ENCODE data around the gene XPOT.

Gene XPOT

GRCh38 chr12:64452559-64453329 lies 48.6 kb downstream of the XPOT start:
- no peak for TF ChIP-seq CTCF (IDR thresholded peaks at IDR 0.05; ENCODE audit: insufficient read depth, low read depth, low read length, missing control alignments)
- peak; percentile 96 for DNase-seq (ENCODE audit: low read depth)
- H3K4me3 ChIP-seq (ENCODE audit: low read length): peak overlapping the region; percentile 88

DNA sequence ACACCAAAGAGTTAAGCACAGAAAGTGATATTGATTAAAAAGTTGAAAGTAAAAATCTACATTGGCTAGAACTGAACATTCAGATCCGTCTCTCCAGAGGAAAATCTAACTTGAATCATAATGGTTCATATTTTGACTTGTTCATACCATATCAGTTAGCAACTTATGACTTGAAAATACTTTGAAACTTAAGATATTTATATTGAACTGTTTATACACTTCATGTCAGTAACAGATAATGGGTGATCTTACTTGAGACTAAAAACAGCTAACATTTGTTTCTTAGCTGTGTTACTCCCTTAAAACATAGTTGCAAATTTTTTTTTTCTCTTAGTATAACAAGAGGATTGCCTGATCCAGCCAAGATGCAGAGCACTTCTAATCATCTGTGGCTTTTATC lies 51.3 kb downstream of the XPOT start:
- DNase-seq (ENCODE audit: low read depth): no peak
- TF ChIP-seq CTCF (IDR thresholded peaks at IDR 0.05; ENCODE audit: insufficient read depth, low read depth, low read length, missing control alignments): no peak
- no peak overlapping the region for H3K4me3 ChIP-seq (ENCODE audit: low read length)

- no peak for DNase-seq (ENCODE audit: low read depth)
- no peak overlapping the region for H3K4me3 ChIP-seq (ENCODE audit: low read length)
- no peak for TF ChIP-seq CTCF (IDR thresholded peaks at IDR 0.05; ENCODE audit: insufficient read depth, low read depth, low read length, missing control alignments)
Observed at GRCh38 chr12:64456119-64456518, 51.9 kb downstream of the XPOT start.

GRCh38 chr12:64457032-64457431 lies 52.8 kb downstream of the XPOT start:
- H3K4me3 ChIP-seq (ENCODE audit: low read length): no peak overlapping the region
- no peak for TF ChIP-seq CTCF (IDR thresholded peaks at IDR 0.05; ENCODE audit: insufficient read depth, low read depth, low read length, missing control alignments)
- DNase-seq (ENCODE audit: low read depth): no peak

GRCh38 chr12:64457466-64457865 lies 53.3 kb downstream of the XPOT start:
- TF ChIP-seq CTCF (IDR thresholded peaks at IDR 0.05; ENCODE audit: insufficient read depth, low read depth, low read length, missing control alignments): no peak
- H3K4me3 ChIP-seq (ENCODE audit: low read length): no peak overlapping the region
- DNase-seq (ENCODE audit: low read depth): no peak

DNA sequence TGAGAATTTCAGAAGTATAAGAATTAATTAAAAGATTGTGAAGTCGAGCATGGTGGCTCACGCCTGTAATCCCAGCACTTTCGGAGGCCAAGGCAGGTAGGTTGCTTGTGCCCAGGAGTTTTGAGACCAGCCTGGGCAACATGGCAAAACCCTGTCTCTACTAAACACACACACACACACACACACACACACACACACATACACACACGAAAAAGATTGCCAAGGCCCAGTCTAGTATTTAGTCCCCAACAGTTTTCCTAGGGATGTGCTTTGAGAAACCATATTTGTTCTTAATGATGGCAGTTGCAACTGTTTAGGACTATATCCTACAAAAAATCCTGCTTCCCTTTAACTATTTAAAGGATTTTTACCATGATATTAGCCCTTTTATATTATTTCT lies 53.7 kb downstream of the XPOT start:
- DNase-seq (ENCODE audit: low read depth): no peak
- H3K4me3 ChIP-seq (ENCODE audit: low read length): no peak overlapping the region
- no peak for TF ChIP-seq CTCF (IDR thresholded peaks at IDR 0.05; ENCODE audit: insufficient read depth, low read depth, low read length, missing control alignments)

GRCh38 chr12:64459394-64459891 lies 55.3 kb downstream of the XPOT start:
- no peak overlapping the region for H3K4me3 ChIP-seq (ENCODE audit: low read length)
- no peak for TF ChIP-seq CTCF (IDR thresholded peaks at IDR 0.05; ENCODE audit: insufficient read depth, low read depth, low read length, missing control alignments)
- no peak for DNase-seq (ENCODE audit: low read depth)
